ENCODE data around the gene SP6.

Gene SP6

DNA sequence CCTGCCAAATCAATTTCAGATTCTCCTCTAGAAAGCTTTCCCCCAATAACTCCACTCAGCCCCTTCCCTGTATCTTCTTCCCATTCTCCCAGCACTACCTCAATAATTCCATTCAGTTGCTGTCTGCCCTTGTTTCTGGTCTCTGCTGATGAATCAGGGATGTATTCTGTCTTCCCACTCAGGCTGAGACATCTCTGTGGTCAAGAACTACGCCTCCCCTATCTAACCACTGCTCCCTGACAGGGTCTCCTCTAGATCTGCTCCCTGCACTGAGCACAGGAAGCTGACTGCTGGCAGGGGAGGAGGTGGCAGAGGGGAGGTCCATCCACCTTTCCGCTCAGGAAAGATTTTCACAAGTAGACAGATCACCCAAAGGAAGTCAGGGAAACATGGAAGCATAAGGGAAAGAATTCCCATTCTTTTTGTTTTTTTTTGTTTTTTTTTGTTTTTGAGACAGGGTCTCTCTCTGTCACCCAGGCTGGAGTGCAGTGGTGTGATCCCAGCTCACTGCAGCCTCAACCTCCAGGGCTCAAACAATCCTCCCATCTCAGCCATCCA, 28.1 kb upstream of the SP6 start:
- no peak for DNase-seq

DNA sequence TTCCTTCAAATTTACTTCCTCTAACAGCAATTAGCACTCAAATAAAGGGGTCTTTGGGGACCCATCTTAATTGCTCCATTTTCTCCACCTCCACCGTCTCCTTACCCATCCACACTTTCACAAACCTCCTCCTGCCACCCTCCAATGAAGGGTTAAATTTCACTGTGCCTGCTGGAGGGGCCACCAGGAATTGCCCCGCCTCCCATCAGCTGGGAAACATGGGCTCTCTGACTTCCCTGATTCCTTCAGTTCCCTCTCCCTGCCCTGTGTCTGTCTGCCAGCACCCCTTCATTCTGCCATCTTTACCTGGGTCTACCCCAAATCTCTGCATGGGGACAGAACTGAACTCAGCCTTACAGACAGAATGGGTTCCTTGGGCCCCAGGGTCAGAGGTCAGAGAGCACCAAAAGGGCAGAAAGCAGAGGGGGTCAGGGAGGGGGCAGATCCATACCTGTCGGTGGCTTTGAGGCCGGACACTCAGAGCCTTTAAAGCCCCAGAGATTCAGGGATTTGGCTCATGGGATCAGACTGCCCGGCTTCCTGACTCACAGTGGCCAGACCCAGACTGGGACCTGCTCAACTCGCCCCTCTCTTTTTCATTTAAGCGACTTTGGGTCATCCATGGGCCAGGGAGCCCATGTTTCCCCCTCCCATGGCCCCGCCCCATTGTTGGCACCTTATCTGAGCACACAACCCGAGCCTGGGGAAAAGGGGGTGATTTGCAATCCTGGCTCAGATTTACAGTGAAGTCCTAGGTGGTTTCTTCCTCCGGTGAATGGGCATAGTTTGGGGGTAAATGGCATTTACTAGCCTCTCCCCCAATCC, 27.5 kb upstream of the SP6 start:
- no peak for DNase-seq

DNA sequence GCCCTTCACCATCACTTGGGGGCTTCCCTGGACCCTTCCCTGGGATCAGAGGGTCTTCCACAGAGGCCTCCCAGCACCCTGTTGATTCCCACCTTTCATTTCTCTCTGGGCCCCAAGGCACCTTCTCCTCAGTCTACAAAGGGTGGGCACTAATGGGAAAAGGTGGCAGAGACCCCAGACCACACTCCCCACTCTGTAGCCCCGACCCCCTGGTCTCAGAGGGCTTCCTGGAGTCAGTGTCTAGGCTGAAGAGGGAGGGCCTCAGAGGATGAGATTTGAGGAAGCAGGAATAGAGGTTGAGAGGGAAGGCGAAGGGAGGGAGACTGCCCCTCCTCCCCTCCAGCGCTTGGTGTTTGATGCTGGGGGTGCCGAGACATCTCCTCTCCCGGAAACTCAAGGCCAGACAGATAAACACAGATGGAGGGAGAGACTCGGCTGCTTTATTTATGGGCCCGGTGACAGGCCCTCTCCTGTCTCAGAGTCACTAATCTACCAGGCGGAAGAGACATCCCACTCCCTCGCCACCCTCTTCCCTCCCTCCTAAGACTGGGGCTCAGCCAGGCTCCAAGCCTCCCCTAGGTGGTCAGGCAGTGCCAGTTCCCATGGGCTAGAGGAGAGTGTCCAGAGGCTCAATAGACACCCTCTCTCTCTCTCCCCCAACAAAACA, 26.5 kb upstream of the SP6 start:
- no peak for DNase-seq

GRCh38 chr17:47875011-47875985, 24.3 kb upstream of the SP6 start:
- DNase-seq, result no peak

- DNase-seq, result no peak
Measured at GRCh38 chr17:47873200-47874090, 22.5 kb upstream of the SP6 start.

DNA sequence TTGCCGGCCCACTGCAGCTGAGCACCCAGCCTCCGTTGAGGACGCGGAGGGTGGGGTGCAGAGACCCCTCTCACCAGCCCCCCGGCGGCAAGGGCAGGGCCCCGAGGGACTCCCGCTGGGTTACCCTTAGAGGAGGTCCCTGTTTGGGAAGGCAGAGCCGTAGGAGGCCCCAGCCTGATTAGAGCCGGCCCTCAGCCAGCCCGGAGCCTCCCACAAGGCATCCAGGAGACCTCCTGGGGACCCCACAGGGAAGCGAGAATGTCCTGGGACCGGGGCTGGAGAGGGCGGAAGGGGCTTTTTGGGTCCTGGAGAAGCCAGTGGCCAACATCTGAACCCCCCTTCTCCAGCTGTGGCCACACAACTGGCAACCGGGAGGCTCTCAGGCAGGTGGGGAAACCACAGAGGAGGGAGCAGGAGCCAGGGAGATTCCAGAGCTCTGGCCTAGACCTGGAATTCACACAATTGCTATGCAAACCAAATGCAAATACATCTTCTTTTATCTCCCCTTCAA, 21.7 kb upstream of the SP6 start:
- DNase-seq, result no peak

DNA sequence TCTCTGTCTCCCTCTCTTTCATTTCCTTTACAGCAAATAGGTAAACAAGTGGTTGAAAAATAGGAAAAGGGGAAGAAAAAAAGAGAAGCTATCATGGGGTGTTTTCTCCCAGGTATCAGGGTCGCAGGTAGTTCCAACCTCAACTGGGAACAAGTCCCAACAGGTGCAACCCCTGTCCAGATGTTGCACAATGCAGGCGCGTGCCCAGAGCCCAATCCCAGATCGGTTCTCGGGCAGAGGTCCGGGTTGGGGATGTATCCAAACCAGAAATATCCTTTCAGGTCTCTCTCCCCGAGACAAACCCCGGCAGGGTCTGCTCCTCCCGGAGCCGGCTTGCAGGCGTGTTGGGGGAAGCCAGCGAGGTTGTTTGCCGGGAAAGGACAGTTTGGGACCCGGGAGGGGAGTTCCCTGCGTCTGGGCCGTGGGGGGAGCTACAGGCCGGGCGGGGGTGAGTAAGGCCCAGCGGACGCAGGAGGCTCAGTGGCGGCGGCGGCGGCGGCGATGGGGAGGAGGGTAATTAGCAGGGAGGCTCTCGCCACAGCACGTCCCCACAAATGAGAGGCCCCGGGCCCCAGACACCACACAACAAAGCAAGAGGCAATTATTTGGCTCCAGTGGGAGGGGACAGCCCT, 21.2 kb upstream of the SP6 start:
- no peak for DNase-seq

GRCh38 chr17:47871048-47871447, 20.1 kb upstream of the SP6 start:
- DNase-seq, result no peak

- DNase-seq, result no peak
Measured at GRCh38 chr17:47870056-47870455, 19.1 kb upstream of the SP6 start.

DNA sequence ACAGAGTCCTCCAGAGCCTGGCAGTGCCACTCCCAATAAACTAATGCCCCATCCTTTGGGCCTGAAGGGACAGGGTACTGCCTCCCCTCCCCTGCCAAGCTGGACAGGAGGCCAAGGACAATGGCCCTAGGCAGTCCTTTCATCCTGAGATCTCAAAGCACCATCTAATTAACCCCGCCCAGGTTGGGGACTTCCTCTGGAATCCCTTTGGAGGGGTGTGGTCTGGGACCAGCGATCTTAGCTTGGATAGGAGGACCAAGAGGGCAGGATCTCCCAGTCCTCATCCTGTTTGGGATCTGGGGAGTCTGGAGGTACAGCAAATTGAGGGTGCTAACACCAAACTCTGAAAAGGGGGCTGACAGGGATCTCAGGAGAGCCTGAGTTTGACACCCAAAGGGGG, 18.2 kb upstream of the SP6 start:
- no peak for DNase-seq

DNA sequence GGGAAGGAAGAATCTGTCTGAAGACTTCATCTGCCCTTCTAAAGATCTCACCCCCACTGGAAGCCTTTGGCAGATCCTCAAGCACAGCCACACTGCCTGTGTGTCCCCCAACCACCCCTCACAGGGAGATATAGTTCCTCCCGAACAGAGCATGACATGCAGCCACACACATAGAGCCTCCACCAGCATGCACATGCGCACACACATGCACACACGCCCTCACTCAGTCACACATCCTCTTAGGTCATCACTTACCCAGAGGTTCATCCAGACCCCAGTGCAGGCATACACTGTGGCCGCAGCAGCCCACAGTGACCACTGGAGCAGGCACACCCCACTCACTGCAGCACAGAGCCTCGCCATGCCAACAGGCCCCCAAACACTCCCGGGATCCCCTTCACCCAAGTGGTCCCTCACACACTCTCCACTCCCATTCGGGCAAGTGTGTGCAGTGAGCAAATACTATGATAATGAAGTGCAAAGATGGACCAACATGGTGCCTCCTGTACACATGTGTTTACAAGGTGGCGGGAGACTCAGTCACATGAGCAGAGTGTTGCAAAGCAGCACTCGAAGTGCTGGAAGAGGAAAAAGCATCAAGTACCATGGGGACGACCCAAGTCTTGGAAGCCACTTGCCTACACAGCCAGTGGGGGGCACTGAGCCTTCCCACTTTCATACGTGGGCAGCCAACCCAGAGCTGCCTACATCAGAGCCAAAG, 17.0 kb upstream of the SP6 start:
- DNase-seq, result no peak

- DNase-seq, result no peak
Measured at GRCh38 chr17:47866941-47867340, 16.0 kb upstream of the SP6 start.

DNA sequence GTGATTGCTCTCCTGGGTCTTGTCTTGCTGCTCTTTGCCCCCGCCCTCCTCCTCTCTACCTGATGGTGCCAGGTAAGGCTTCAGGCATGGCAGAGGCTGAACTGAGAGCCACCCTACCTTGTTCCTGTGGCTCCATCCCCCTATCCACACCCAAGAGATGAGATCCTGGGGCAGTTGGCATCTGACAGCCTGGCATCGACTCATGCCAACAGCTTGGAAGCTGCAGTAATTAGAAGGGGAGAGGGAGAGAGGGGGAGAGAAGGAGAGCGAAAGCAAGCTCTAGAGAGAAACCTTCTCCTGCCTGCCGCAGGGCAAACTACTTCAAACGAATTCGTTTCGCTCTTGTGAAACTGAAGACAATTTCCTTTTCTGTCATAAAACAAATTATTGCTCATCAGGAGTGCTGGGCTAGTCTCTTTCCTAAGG, 13.8 kb upstream of the SP6 start:
- no peak for DNase-seq

- no peak for DNase-seq
Measured at GRCh38 chr17:47862621-47863440, 11.9 kb upstream of the SP6 start.

GRCh38 chr17:47860386-47860785, 9.4 kb upstream of the SP6 start:
- DNase-seq, result no peak

- DNase-seq, result no peak
Measured at GRCh38 chr17:47857551-47858455, 6.8 kb upstream of the SP6 start.

GRCh38 chr17:47856830-47857229, 5.9 kb upstream of the SP6 start:
- DNase-seq, result no peak

GRCh38 chr17:47855737-47856136, 4.8 kb upstream of the SP6 start:
- DNase-seq, result no peak

DNA sequence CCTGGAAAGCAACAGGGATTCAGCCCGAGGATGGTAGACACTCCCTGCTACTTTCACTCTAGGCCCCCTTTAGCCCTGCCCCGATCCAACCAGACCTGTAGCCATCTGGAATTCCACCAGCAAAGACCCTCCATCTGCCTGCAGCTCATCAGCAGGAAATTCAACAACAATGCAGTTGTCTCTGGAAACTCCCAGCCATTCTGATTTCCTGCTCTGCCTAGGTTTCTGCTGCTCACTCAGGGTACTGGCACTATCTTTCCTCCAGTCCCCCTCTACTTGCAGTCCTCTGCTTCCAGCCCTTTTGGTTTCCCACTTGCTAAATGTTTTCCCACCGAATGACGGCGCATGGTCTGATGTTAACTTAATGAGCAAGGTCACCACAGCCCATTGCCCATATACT, 2.7 kb upstream of the SP6 start:
- no peak for DNase-seq
